Measurements from ENCODE around the gene R3HDM2. TPM values are rescaled to one million over a fixed set of nuclear protein-coding genes. Genes with fewer than 3 reads are reported as not detected.

R3HDM2 gene
- total RNA-seq, 1 experiment from 2014 or later: 64.0 TPM

DNA sequence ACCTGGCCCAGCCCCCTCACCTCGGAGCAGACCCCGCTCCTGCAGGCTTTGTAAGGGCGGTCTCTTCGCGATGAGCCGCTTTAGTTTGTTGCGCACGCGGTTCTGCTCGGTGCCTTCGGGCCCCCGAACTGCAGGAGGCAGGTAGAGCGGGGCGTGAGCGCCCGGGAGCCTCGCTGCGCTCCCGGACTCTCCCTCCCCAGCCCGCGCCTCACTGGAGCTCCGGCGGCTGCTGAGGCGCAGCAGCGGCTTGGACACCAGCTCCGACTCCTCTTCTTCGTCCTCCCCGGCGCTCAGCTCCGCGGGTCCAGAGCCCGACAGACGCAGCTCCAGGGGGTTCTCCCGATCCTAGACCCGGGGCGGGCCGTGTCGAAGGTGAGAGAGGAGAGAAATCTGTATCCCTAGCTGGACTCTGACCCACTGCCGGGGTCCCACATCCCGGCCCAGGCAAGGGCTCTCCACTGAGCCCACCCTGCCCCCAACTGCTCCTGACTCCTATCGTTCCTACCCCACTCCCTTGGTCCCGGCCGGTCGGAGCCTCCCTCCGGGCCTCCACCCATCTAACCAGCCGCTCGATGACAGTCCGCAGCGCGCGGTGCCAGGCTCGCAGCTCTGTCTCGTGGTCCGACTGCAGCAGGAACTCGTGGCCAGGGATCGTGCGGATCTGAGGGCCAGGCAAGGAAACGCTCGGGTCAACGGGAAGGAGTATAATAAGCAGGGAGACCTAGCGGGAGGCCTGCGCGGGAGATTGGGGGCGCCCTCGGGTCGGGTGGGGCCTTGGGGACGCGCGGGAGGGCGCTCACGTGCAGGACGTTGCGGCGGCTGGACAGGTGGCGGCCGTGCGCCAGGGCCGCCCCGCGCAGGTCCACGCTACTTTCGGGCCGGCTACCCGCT lies 44.7 kb upstream of the R3HDM2 start:
- POLR2A ChIA-PET (ENCODE audit: low non-redundant PET): interaction anchor here (0.5 kb wide), 1 partner anchor 12 kb away, joined by 8 read pairs; no protein-coding TSS in a partner anchor
- Histone ChIP-seq H3K27me3 (replicated peaks; ENCODE audit: insufficient read depth, low read depth, low read length, poor library complexity) (peaks cover 29% of the 10 kb centered on the region), H3K4me3 (ENCODE audit: low read depth, low read length, poor library complexity, severe bottlenecking) (peak overlapping the region; percentile 27), H3K36me3 (ENCODE audit: insufficient read depth, low read length, poor library complexity, severe bottlenecking) (no peaks in the 10 kb centered on the region), H3K4me1 (ENCODE audit: insufficient read depth, low read length, poor library complexity, severe bottlenecking) (no peaks in the 10 kb centered on the region), H3K9me3 (ENCODE audit: low read depth, low read length, poor library complexity, severe bottlenecking) (no peaks in the 10 kb centered on the region), H3K27ac (ENCODE audit: low read depth, low read length, poor library complexity, severe bottlenecking) (no peak overlapping the region)
- intact Hi-C loops (cut with micrococcal nuclease; ENCODE audit: unreplicated experiment): no loop called here
- TF ChIP-seq EZH2 (IDR thresholded peaks at IDR 0.05; ENCODE audit: borderline replicate concordance, low read depth, low read length, poor library complexity, severe bottlenecking): peak; percentile 76
- TF ChIP-seq, protein P1, sequence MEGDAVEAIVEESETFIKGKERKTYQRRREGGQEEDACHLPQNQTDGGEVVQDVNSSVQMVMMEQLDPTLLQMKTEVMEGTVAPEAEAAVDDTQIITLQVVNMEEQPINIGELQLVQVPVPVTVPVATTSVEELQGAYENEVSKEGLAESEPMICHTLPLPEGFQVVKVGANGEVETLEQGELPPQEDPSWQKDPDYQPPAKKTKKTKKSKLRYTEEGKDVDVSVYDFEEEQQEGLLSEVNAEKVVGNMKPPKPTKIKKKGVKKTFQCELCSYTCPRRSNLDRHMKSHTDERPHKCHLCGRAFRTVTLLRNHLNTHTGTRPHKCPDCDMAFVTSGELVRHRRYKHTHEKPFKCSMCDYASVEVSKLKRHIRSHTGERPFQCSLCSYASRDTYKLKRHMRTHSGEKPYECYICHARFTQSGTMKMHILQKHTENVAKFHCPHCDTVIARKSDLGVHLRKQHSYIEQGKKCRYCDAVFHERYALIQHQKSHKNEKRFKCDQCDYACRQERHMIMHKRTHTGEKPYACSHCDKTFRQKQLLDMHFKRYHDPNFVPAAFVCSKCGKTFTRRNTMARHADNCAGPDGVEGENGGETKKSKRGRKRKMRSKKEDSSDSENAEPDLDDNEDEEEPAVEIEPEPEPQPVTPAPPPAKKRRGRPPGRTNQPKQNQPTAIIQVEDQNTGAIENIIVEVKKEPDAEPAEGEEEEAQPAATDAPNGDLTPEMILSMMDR (conservative IDR thresholded peaks at IDR 0.05; ENCODE audit: low read depth, low read length): no peak
- BruUV-seq (replicated peaks): no TSS peak
- DNase-seq (ENCODE audit: low spot score): no peak
- CTCF ChIA-PET: no interaction called here

GRCh38 chr12:57474862-57475261 lies 44.0 kb upstream of the R3HDM2 start:
- ChIA-PET POLR2A (ENCODE audit: low non-redundant PET) (interaction anchor here (0.5 kb wide), 1 partner anchor 12 kb away, joined by 8 read pairs; no protein-coding TSS in a partner anchor), CTCF (no interaction called here)
- Histone ChIP-seq H3K27me3 (replicated peaks; ENCODE audit: insufficient read depth, low read depth, low read length, poor library complexity) (peaks cover 29% of the 10 kb centered on the region), H3K4me1 (ENCODE audit: insufficient read depth, low read length, poor library complexity, severe bottlenecking) (no peaks in the 10 kb centered on the region), H3K36me3 (ENCODE audit: insufficient read depth, low read length, poor library complexity, severe bottlenecking) (no peaks in the 10 kb centered on the region), H3K4me3 (ENCODE audit: low read depth, low read length, poor library complexity, severe bottlenecking) (no peak overlapping the region), H3K27ac (ENCODE audit: low read depth, low read length, poor library complexity, severe bottlenecking) (no peak overlapping the region), H3K9me3 (ENCODE audit: low read depth, low read length, poor library complexity, severe bottlenecking) (no peaks in the 10 kb centered on the region)
- BruUV-seq (replicated peaks): no TSS peak
- intact Hi-C loops (cut with micrococcal nuclease; ENCODE audit: unreplicated experiment): no loop called here
- no peak for DNase-seq (ENCODE audit: low spot score)
- TF ChIP-seq, protein P1 (conservative IDR thresholded peaks at IDR 0.05; ENCODE audit: low read depth, low read length): no peak
- TF ChIP-seq EZH2 (IDR thresholded peaks at IDR 0.05; ENCODE audit: borderline replicate concordance, low read depth, low read length, poor library complexity, severe bottlenecking): no peak

- no peak overlapping the region for H3K4me3 ChIP-seq (ENCODE audit: low read depth, low read length, poor library complexity, severe bottlenecking)
- POLR2A ChIA-PET (ENCODE audit: low non-redundant PET): no interaction called here
- BruUV-seq (replicated peaks): no TSS peak
- peaks cover 29% of the 10 kb centered on the region for H3K27me3 ChIP-seq (replicated peaks; ENCODE audit: insufficient read depth, low read depth, low read length, poor library complexity)
- intact Hi-C loops (cut with micrococcal nuclease; ENCODE audit: unreplicated experiment): no loop called here
- no peak for DNase-seq (ENCODE audit: low spot score)
- no peaks in the 10 kb centered on the region for H3K36me3 ChIP-seq (ENCODE audit: insufficient read depth, low read length, poor library complexity, severe bottlenecking)
- no peak overlapping the region for H3K27ac ChIP-seq (ENCODE audit: low read depth, low read length, poor library complexity, severe bottlenecking)
- CTCF ChIA-PET: no interaction called here
- no peak for TF ChIP-seq EZH2 (IDR thresholded peaks at IDR 0.05; ENCODE audit: borderline replicate concordance, low read depth, low read length, poor library complexity, severe bottlenecking)
- TF ChIP-seq, protein P1 (conservative IDR thresholded peaks at IDR 0.05; ENCODE audit: low read depth, low read length): no peak
- no peaks in the 10 kb centered on the region for H3K9me3 ChIP-seq (ENCODE audit: low read depth, low read length, poor library complexity, severe bottlenecking)
- H3K4me1 ChIP-seq (ENCODE audit: insufficient read depth, low read length, poor library complexity, severe bottlenecking): no peaks in the 10 kb centered on the region
These were observed 43.6 kb upstream of the R3HDM2 start for GRCh38 chr12:57474430-57474829.

Data from A673 (cell line).